Stimulated activated CD4-positive, alpha-beta T cell treated with anti-CD3 and anti-CD28 coated beads, TNF-alpha, amount 100 ng/mL, for 1 hour (primary cell): ENCODE results near the gene ARHGEF28.

Experiments used
- DNase-seq, 3 donors: peaks; one replicate each; pipeline ENCODE4 v3.0.0-alpha.2; 2020; ENCODE audit warnings: low read depth in 3 of 3, low spot score in 1 of 3

Gene ARHGEF28

DNA sequence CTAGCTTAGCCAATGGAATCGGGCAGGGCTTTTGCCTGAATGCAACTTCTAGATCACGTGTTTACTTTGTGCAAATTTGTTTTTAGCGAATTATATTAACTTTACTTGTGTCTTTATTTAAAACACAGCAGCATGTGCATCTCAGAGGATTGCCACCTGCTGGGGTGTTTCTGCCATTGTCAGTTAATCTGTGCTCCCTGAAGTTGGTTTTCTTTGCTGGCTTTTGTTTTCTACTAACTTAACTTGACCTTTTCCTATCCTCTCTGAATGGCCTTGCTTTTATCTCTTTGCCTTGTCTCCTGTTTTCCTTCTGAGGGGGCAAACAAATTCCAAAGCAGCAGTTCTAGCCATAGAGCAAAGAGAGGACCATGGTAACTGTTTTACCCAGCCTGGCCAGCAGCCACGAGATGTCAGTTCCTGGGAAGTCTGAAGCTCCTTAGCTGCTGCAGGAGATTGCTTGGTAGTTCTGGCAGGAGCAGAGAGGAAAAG, 67.6 kb downstream of the ARHGEF28 start:
- DNase-seq = no peak

GRCh38 chr5:73694089-73694488, 68.1 kb downstream of the ARHGEF28 start:
- no peak for DNase-seq

GRCh38 chr5:73698011-73698410, 72.0 kb downstream of the ARHGEF28 start:
- no peak for DNase-seq

- no peak for DNase-seq
Observed at GRCh38 chr5:73701566-73701965, 75.6 kb downstream of the ARHGEF28 start.

- no peak for DNase-seq
Observed at GRCh38 chr5:73702534-73702933, 76.5 kb downstream of the ARHGEF28 start.

- DNase-seq = no peak
Observed at GRCh38 chr5:73702951-73703350, 77.0 kb downstream of the ARHGEF28 start.

DNA sequence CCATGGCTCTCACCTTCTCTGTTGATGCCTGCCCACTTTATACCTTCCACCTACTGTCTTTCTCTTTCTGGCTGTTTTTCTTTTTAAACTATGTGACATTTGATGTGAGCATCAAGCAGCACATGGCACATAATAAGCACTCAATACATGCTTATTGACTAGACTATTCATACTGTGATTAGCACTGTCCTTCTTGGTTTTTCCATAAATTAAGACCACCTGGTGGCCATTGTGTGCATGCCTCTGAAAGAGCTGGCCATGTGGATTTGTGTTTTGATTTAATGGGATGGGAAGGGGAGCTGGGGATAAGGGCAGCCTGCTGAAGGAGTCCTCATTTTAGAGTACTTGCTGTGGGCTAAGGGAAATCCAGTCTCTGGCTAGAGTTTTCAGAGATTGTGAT, 79.4 kb downstream of the ARHGEF28 start:
- DNase-seq = no peak

DNA sequence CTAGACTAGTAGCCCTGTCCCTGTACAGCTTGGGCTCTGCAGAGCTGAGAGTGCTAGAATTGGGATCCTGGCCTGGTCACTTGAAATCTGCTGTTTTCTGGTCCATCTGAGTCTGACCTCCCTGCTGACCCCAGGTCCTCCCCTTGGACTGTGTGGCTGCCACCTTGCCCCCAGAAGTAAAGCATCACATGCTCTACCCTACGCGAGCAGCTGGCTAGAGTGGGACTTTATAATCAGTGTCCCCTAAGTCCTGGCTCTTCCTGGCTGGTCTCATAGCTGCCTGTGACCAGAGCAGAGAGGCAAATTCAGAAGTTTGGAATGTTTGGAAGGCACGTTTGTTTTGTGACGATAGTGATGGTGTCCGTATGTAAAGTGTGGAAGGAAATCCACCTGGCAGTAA, 81.0 kb downstream of the ARHGEF28 start:
- DNase-seq = no peak

GRCh38 chr5:73709536-73710129, 83.6 kb downstream of the ARHGEF28 start:
- no peak for DNase-seq

DNA sequence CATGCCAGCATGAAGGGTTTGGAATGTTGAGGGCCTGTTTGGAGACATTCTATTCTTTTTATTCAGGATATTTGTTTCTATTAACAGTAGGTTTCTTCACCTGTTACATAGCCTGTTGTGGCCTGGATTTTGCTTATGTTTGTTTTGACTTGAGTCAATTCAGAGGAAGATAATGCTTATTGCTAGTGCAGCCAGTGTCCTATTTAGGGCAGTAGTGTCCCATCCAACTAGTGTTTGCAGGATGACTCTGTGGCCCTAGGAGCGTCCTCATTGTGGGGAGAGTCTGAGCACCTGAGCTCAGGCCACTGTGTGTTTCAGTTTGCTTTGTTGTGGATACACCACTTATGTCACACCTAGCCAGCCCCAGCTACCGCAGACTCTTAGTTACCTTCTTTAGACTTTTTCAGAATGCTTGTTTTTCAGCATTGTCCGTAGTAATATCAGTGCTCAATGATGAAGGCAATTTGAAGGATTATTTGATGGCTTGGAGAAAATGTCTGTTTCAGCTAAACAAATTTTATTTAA, 90.3 kb downstream of the ARHGEF28 start:
- no peak for DNase-seq

- no peak for DNase-seq
Observed at GRCh38 chr5:73718762-73719161, 92.8 kb downstream of the ARHGEF28 start.

- DNase-seq = no peak
Observed at GRCh38 chr5:73719632-73720031, 93.6 kb downstream of the ARHGEF28 start.

DNA sequence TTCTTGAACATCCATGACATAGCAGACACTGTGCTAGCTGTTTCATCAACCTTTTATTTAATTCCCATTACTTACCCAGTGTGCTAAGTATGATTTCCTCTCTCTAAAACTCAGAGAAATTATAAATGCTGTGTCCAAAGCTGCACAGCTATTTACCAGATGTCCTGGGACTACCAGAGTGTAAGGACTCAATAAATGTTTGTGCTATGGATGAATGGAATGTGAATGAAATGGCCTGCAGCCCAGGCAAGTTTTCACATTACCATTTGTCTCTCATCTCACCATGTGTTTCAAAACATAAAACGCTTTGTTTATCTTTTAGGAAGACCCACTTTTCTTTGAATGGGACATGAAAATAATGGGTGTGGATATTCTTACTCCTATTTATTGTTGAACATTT, 96.2 kb downstream of the ARHGEF28 start:
- no peak for DNase-seq

DNA sequence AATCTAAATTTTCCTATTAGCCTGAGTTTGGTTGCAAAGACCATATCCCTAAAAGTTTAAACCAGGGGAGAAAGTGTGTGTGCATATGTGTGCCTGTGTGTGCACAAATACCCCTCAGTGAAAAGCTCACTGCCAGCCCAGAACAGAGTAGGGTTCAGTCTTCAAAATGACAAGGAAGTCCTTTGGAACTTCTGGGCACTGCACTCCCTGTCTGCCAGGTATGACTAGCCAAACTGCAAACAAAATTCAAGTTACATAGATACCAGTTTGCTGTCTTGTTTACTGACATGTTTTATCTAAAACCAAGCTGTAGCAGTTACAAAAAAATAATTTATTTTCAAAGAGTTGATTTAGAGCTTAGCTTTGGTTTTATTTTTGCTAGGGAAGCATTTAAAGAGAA, 100.1 kb downstream of the ARHGEF28 start:
- no peak for DNase-seq

GRCh38 chr5:73726606-73727231, 100.7 kb downstream of the ARHGEF28 start:
- DNase-seq = no peak

DNA sequence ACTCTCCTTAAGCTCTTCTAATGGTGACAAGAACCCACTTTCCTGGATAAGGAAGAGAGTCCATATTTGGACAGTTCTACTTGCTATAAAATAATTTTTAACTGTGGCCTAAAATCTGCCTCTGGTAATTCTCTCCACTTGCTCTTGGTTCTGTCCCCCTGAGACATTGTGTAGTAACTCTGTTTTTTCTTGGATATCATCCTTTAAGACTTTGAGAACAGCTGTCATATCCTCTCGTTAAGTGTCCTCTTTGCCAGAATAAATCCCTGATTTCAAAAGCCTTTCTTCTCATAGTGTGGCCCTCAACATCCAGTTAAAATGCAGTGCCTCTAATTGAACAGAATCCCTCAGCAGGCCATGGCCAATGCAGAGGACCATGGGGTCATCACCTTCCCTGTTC, 101.5 kb downstream of the ARHGEF28 start:
- DNase-seq = no peak

DNA sequence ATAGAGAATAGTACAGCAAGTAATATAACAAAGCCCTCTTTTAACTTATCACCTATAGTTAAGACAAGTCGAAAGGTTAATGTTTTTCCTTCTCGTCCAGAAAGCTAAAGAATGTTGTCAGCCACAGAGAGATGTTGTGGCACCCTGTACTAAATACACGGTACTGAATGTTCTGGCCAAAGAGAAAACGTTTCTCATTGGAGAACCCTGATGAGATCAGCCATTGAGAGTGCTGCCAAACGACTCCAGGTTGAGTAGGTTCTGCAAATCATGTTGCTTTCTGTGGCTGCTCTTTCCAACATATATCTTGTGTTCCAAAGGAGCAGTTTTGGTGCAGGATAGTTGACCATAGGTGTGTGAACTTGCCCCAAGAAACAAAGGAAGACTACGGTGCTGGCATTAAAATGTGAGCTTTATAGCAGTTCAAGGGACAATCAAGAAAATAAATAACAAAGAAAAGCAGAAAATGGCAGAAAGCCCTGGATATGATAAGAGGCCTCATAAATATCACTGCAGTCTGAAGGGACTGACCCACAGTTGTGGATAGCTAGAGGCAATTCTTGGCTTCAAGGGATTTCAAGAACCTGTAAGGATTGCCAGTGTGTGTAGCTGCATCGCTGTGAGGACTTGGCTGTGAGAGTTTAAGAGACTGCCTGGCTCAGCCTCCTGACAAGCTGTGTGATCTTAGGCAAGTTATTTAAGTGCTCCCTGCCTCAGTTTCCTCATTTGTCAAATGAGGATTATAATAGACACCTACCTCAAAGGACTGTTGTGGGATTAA, 102.7 kb downstream of the ARHGEF28 start:
- no peak for DNase-seq

- DNase-seq = no peak
Observed at GRCh38 chr5:73729329-73729728, 103.3 kb downstream of the ARHGEF28 start.

GRCh38 chr5:73732045-73732444, 106.0 kb downstream of the ARHGEF28 start:
- no peak for DNase-seq

- no peak for DNase-seq
Observed at GRCh38 chr5:73733219-73733618, 107.2 kb downstream of the ARHGEF28 start.

- no peak for DNase-seq
Observed at GRCh38 chr5:73735032-73735734, 109.2 kb downstream of the ARHGEF28 start.
